K562 (cell line): ENCODE results near the gene ETFBKMT. TPM values are rescaled to one million over a fixed set of nuclear protein-coding genes. Genes with fewer than 3 reads are reported as not detected.

Experiments
- BDP1 ChIP-seq: IDR thresholded peaks from 3 replicates; pipeline ENCODE4 v1.6.1; 2011; ENCODE audit not compliant: insufficient read length, insufficient read depth
- CTBP1 ChIP-seq: fragments of 450-650 bp; IDR thresholded peaks from 2 replicates; pipeline ENCODE4 v1.6.1; 2016; ENCODE audit warnings: borderline replicate concordance
- ESRRB ChIP-seq: fragments of 250-450 bp; sonication (Bioruptor Pico); IDR thresholded peaks from 2 replicates; pipeline ENCODE4 v1.5.0; 2020; ENCODE audit warnings: mild to moderate bottlenecking, moderate library complexity, borderline replicate concordance
- ETV5 ChIP-seq: sonication (generic); formaldehyde crosslinking; IDR thresholded peaks from 2 replicates; pipeline ENCODE4 v1.4.0; 2020; ENCODE audit warnings: low read depth, mild to moderate bottlenecking, missing genetic modification reagents
- GMEB1 ChIP-seq: fragments of 250-450 bp; sonication (Bioruptor Pico); IDR thresholded peaks from 2 replicates; pipeline ENCODE4 v1.4.0; 2020; ENCODE audit warnings: mild to moderate bottlenecking
- GTF2A2 ChIP-seq: IDR thresholded peaks from 2 replicates; pipeline ENCODE4 v1.6.1; 2016; ENCODE audit warnings: mild to moderate bottlenecking, missing genetic modification characterization, missing compliant biosample characterization
- ILK ChIP-seq: fragments of 450-650 bp; IDR thresholded peaks from 2 replicates; pipeline ENCODE4 v1.6.1; 2016; ENCODE audit warnings: missing genetic modification characterization, low read depth, mild to moderate bottlenecking, missing compliant biosample characterization, moderate library complexity, borderline replicate concordance
- KLF6 ChIP-seq: fragments of 250-450 bp; sonication (Bioruptor Pico); IDR thresholded peaks from 2 replicates; pipeline ENCODE4 v1.4.0; 2020; ENCODE audit warnings: mild to moderate bottlenecking, moderate library complexity, borderline replicate concordance
- MCM3 ChIP-seq: fragments of 450-650 bp; IDR thresholded peaks from 2 replicates; pipeline ENCODE4 v1.6.1; 2016
- MCM5 ChIP-seq: fragments of 450-650 bp; IDR thresholded peaks from 2 replicates; pipeline ENCODE4 v1.6.1; 2016; ENCODE audit warnings: low read depth
- RFX7 ChIP-seq: fragments of 250-450 bp; sonication (Bioruptor Pico); IDR thresholded peaks from 2 replicates; pipeline ENCODE4 v1.5.1; 2021; ENCODE audit warnings: mild to moderate bottlenecking
- RUNX1 ChIP-seq: sonication (generic); IDR thresholded peaks from 2 replicates; pipeline ENCODE4 v1.6.1; 2016; ENCODE audit warnings: antibody characterized with exemption, low read depth
- SETDB1 ChIP-seq: IDR thresholded peaks from one replicate; pipeline ENCODE4 v1.6.1; 2012; ENCODE audit warnings: low read length, control low read depth, inconsistent platforms
- SLC30A9 ChIP-seq: fragments of 250-450 bp; sonication (Bioruptor Pico); IDR thresholded peaks from 2 replicates; pipeline ENCODE4 v1.8.0; 2022; ENCODE audit warnings: mild to moderate bottlenecking, moderate library complexity
- TARDBP ChIP-seq: fragments of 450-650 bp; IDR thresholded peaks from 2 replicates; pipeline ENCODE4 v1.6.1; 2016
- YBX1 ChIP-seq: fragments of 450-650 bp; IDR thresholded peaks from 2 replicates; pipeline ENCODE4 v1.7.1; 2016; ENCODE audit warnings: mild to moderate bottlenecking
- ZBTB9 ChIP-seq: fragments of 450-650 bp; formaldehyde crosslinking; IDR thresholded peaks from 2 replicates; pipeline ENCODE4 v1.4.0; 2020; ENCODE audit warnings: mild to moderate bottlenecking, moderate library complexity
- ZKSCAN3 ChIP-seq: fragments of 250-450 bp; sonication (Bioruptor Pico); IDR thresholded peaks from 2 replicates; pipeline ENCODE4 v1.4.0; 2020
- ZNF212 ChIP-seq: fragments of 450-650 bp; formaldehyde crosslinking; IDR thresholded peaks from 2 replicates; pipeline ENCODE4 v1.4.0; 2020; ENCODE audit warnings: mild to moderate bottlenecking
- ZNF644 ChIP-seq: fragments of 200-800 bp; sonication (Bioruptor generic); IDR thresholded peaks from 2 replicates; pipeline ENCODE4 v1.6.1; 2016; ENCODE audit warnings: low read depth, missing genetic modification characterization, missing compliant biosample characterization
- polyA plus RNA-seq, 8 experiments: library from polyadenylated mRNA; depleted of rRNA in 4 of 8; stranded (reverse) in 5 of 8; unstranded in 3 of 8; fragments of >200 nt; fragmentation: Nextera tagmentation in 2 of 8; fragmentation: Illumina TruSeq in 1 of 8; extraction: Ambion mirVana in 2 of 8; extraction: Trizol in 1 of 8; gene quantifications; 2 replicates each; pipeline versions ENCODE4 v1.2.1 to v1.2.3, GENCODE V29; 2011 to 2014; ENCODE audit warnings: inconsistent platforms in 1 of 8, missing spikeins in 1 of 8
- total RNA-seq, 7 experiments: library from RNA; depleted of rRNA in 6 of 7; stranded (reverse); fragments of >200 nt in 6 of 7; fragmentation: Illumina TruSeq in 2 of 7; extraction: Trizol in 2 of 7; gene quantifications; 2 replicates each; pipeline versions ENCODE4 v1.2.1 to v1.2.3, GENCODE V29; 2011 to 2021; ENCODE audit warnings: low replicate concordance in 1 of 7
- TF ChIP-seq, protein P1 (sequence below): sonication (generic); formaldehyde crosslinking; IDR thresholded peaks from 2 replicates; pipeline ENCODE4 v1.9.0; 2022; ENCODE audit warnings: mild to moderate bottlenecking, missing genetic modification reagents
- TF ChIP-seq, protein P2 (sequence below), 2 experiments: fragments of 450-650 bp; IDR thresholded peaks; 2 replicates each; pipeline ENCODE4 v1.6.1; 2016
- TF ChIP-seq, protein P3 (sequence below), 2 experiments: fragments of 200-800 bp in 1 of 2; sonication (Bioruptor generic) in 1 of 2; sonication (generic) in 1 of 2; formaldehyde crosslinking in 1 of 2; IDR thresholded peaks in 1 of 2; conservative IDR thresholded peaks in 1 of 2; 2 replicates each; pipeline versions ENCODE4 v1.5.0 to v1.6.1; 2016 to 2020; ENCODE audit warnings: missing compliant biosample characterization in 1 of 2, missing genetic modification characterization in 1 of 2, missing genetic modification reagents in 1 of 2

ETFBKMT gene
- total and polyA plus RNA-seq, 9 of the 15 experiments (the other 6 are each of a cell fraction or from before 2014, with no cell fraction given): 0.18 to 1.7 (median 0.96) TPM

DNA sequence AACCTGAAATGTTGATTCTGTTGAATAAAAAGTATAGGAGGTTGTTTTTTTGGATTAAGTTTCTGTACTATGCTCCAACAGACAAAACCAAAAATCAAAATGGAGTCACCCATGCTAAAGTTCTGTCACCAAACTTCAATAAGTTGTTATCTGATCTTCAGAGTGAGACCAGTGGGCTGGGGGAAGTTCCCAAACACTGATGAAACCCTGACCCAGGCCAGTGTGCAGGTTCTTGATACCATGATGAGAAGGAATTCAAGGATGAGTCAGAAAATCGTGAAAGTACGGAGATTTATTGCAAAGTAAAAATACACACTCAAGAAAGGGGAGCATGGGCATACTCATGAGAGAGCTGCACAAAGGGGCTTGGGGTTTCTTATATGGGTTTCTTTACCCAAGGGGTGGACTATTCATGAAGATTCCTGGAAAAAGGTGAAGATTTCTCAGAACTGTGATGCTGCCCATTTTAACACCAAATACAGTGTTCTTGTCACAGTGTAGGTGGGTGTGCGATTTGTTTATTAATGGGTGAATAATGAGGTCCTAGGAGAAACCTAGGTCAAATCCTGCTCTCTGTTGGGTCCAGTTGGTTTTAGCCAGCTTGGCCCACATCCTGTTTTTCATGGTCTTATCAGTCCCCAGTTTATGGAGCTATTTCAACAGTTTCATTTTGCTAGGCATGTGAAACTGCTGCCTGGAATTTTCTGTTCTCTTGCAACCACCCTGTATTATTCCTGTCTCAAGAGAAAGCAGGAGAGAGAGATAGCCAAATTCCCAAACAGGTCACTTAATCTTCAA is 41.1 kb upstream of the ETFBKMT start (continued):
- TF ChIP-seq GMEB1 (CRISPR knock-in tag) (peak; percentile 75), YBX1 (no peak), ESRRB (CRISPR knock-in tag) (no peak), ZBTB9 (CRISPR knock-in tag) (peak; percentile 99), MCM3 (no peak), RUNX1 (no peak), ZKSCAN3 (CRISPR knock-in tag) (peak; percentile 85), SETDB1 (no peak), SLC30A9 (CRISPR knock-in tag) (no peak), ETV5 (no peak), BDP1 (no peak), ILK (tag) (peak; percentile 90), CTBP1 (no peak), TARDBP (no peak), ZNF212 (CRISPR knock-in tag) (peak; percentile 95), ZNF644 (peak; percentile 100), KLF6 (CRISPR knock-in tag) (peak; percentile 99), RFX7 (CRISPR knock-in tag) (peak; percentile 82; the same call in 1 of the 2 replicates), MCM5 (no peak), GTF2A2 (peak; percentile 93)
- TF ChIP-seq, protein P1, sequence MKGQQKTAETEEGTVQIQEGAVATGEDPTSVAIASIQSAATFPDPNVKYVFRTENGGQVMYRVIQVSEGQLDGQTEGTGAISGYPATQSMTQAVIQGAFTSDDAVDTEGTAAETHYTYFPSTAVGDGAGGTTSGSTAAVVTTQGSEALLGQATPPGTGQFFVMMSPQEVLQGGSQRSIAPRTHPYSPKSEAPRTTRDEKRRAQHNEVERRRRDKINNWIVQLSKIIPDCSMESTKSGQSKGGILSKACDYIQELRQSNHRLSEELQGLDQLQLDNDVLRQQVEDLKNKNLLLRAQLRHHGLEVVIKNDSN (CRISPR knock-in tag): no peak
- TF ChIP-seq, protein P2, sequence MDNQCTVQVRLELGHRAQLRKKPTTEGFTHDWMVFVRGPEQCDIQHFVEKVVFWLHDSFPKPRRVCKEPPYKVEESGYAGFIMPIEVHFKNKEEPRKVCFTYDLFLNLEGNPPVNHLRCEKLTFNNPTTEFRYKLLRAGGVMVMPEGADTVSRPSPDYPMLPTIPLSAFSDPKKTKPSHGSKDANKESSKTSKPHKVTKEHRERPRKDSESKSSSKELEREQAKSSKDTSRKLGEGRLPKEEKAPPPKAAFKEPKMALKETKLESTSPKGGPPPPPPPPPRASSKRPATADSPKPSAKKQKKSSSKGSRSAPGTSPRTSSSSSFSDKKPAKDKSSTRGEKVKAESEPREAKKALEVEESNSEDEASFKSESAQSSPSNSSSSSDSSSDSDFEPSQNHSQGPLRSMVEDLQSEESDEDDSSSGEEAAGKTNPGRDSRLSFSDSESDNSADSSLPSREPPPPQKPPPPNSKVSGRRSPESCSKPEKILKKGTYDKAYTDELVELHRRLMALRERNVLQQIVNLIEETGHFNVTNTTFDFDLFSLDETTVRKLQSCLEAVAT (IDR thresholded peaks at IDR 0.05): no peak
- TF ChIP-seq, protein P3, sequence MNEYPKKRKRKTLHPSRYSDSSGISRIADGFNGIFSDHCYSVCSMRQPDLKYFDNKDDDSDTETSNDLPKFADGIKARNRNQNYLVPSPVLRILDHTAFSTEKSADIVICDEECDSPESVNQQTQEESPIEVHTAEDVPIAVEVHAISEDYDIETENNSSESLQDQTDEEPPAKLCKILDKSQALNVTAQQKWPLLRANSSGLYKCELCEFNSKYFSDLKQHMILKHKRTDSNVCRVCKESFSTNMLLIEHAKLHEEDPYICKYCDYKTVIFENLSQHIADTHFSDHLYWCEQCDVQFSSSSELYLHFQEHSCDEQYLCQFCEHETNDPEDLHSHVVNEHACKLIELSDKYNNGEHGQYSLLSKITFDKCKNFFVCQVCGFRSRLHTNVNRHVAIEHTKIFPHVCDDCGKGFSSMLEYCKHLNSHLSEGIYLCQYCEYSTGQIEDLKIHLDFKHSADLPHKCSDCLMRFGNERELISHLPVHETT (CRISPR knock-in tag; conservative IDR thresholded peaks at IDR 0.05 in 1 of 2, IDR thresholded peaks at IDR 0.05 in 1 of 2): peak in 1 of 2 experiments; percentile 99; a peak in 2 of 4 replicates
